Mesenchymal stem cell (in vitro differentiated cells and primary cell): Measurements from ENCODE around the gene TRIM49C. TPM values are rescaled to one million over a fixed set of nuclear protein-coding genes. Genes with fewer than 3 reads are reported as not detected.
"Not testable (repeated sequence)": the region's sequence is repeated elsewhere in the genome, so short reads cannot be mapped to it uniquely, and the experiment has no call there.

ENCODE experiments used
- DNase-seq: peaks from one replicate; pipeline ENCODE4 v3.0.0-alpha.2; 2013
- H2AFZ ChIP-seq: one replicate; pipeline ENCODE4 v1.6.1; 2013; ENCODE audit warnings: low read depth, mild to moderate bottlenecking, control low read depth, inconsistent platforms, low read length, moderate library complexity
- H2AK5ac ChIP-seq: 2 replicates; pipeline ENCODE4 v1.6.1; 2013; ENCODE audit warnings: low read length, moderate library complexity, mild to moderate bottlenecking, inconsistent platforms; ENCODE audit not compliant: severe bottlenecking
- H2BK120ac ChIP-seq: one replicate; pipeline ENCODE4 v1.6.1; 2013; ENCODE audit warnings: low read depth, mild to moderate bottlenecking, inconsistent platforms, low read length, moderate library complexity
- H2BK12ac ChIP-seq, 2 experiments: one replicate each; pipeline ENCODE4 v1.6.1; 2013; ENCODE audit warnings: inconsistent platforms in 2 of 2, low read length in 2 of 2, mild to moderate bottlenecking in 2 of 2, moderate library complexity in 2 of 2, control low read depth in 1 of 2
- H2BK15ac ChIP-seq: one replicate; pipeline ENCODE4 v1.6.1; 2013; ENCODE audit warnings: mild to moderate bottlenecking, low read depth, inconsistent platforms; ENCODE audit not compliant: poor library complexity, severe bottlenecking
- H2BK5ac ChIP-seq: 2 replicates; pipeline ENCODE4 v1.6.1; 2013; ENCODE audit warnings: low read depth, mild to moderate bottlenecking, low read length, control low read depth, inconsistent platforms; ENCODE audit not compliant: poor library complexity, severe bottlenecking
- H3K14ac ChIP-seq, 2 experiments: one replicate each; pipeline ENCODE4 v1.6.1; 2013; ENCODE audit warnings: inconsistent platforms in 2 of 2, low read length in 2 of 2, control low read depth in 1 of 2, mild to moderate bottlenecking in 1 of 2, moderate library complexity in 1 of 2
- H3K18ac ChIP-seq, 2 experiments: one replicate each; pipeline ENCODE4 v1.6.1; 2013; ENCODE audit warnings: inconsistent platforms in 2 of 2, low read length in 2 of 2, control low read depth in 1 of 2, low read depth in 1 of 2, mild to moderate bottlenecking in 1 of 2
- H3K23ac ChIP-seq, 2 experiments: one replicate each; pipeline ENCODE4 v1.6.1; 2013; ENCODE audit warnings: inconsistent platforms in 2 of 2, low read length in 2 of 2, mild to moderate bottlenecking in 2 of 2, moderate library complexity in 2 of 2, control low read depth in 1 of 2
- H3K27ac ChIP-seq: 2 replicates; pipeline ENCODE4 v1.5.1; 2013; ENCODE audit warnings: mild to moderate bottlenecking, moderate library complexity, low read length, control low read depth, inconsistent platforms; ENCODE audit not compliant: poor library complexity, severe bottlenecking
- H3K27me3 ChIP-seq, 2 experiments: 2 replicates each; pipeline versions ENCODE4 v1.6.1 to v1.7.0; 2013; ENCODE audit warnings: low read length in 2 of 2, mild to moderate bottlenecking in 2 of 2, moderate library complexity in 2 of 2, control low read depth in 1 of 2, inconsistent platforms in 1 of 2; ENCODE audit not compliant: control insufficient read depth in 1 of 2, insufficient read depth in 1 of 2
- H3K36me3 ChIP-seq, 2 experiments: 2 replicates each; pipeline versions ENCODE4 v1.6.1 to v1.7.0; 2013; ENCODE audit warnings: low read length in 2 of 2, control low read depth in 1 of 2, inconsistent platforms in 1 of 2, low read depth in 1 of 2, mild to moderate bottlenecking in 1 of 2; ENCODE audit not compliant: insufficient read depth in 2 of 2, control insufficient read depth in 1 of 2
- H3K4ac ChIP-seq, 2 experiments: one replicate each; pipeline ENCODE4 v1.6.1; 2013; ENCODE audit warnings: inconsistent platforms in 2 of 2, low read length in 2 of 2, mild to moderate bottlenecking in 2 of 2, moderate library complexity in 2 of 2, control low read depth in 1 of 2, low read depth in 1 of 2
- H3K4me1 ChIP-seq: 2 replicates; pipeline ENCODE4 v1.6.1; 2013; ENCODE audit warnings: low read depth, low read length, control low read depth; ENCODE audit not compliant: control insufficient read depth, insufficient read depth
- H3K4me2 ChIP-seq: 2 replicates; pipeline ENCODE4 v1.6.1; 2013; ENCODE audit warnings: low read length, mild to moderate bottlenecking, inconsistent platforms; ENCODE audit not compliant: poor library complexity, severe bottlenecking
- H3K4me3 ChIP-seq, 2 experiments: 2 replicates each; pipeline versions ENCODE4 v1.5.1 to v1.7.0; 2013; ENCODE audit warnings: low read length in 2 of 2, mild to moderate bottlenecking in 2 of 2, control low read depth in 1 of 2, low read depth in 1 of 2; ENCODE audit not compliant: insufficient read depth in 1 of 2
- H3K79me1 ChIP-seq: replicated peaks from 2 replicates; pipeline ENCODE4 v1.6.1; 2013; ENCODE audit warnings: mild to moderate bottlenecking, control low read depth, low read length, inconsistent platforms; ENCODE audit not compliant: poor library complexity, severe bottlenecking
- H3K9ac ChIP-seq: 2 replicates; pipeline ENCODE4 v1.7.0; 2013; ENCODE audit warnings: mild to moderate bottlenecking, low read length, moderate library complexity
- H3K9me3 ChIP-seq: 2 replicates; pipeline ENCODE4 v1.7.0; 2013; ENCODE audit warnings: mild to moderate bottlenecking, low read length; ENCODE audit not compliant: control insufficient read depth
- H4K8ac ChIP-seq: one replicate; pipeline ENCODE4 v1.6.1; 2013; ENCODE audit warnings: inconsistent platforms, mild to moderate bottlenecking, low read length, moderate library complexity
- H4K91ac ChIP-seq: one replicate; pipeline ENCODE4 v1.6.1; 2013; ENCODE audit warnings: mild to moderate bottlenecking, low read length, inconsistent platforms
- WGBS: methylation state at CpG from one replicate; pipeline ENCODE4 v1.1.7; 2013; ENCODE audit warnings: mixed read lengths; 5-methylcytosine and 5-hydroxymethylcytosine counted together
- small RNA-seq: library from polyadenylated mRNA; stranded (forward); fragments of <200 nt; extraction: miRNeasy Mini kit (QIAGEN cat#:217004); gene quantifications from one replicate; pipeline ENCODE3, GENCODE V24; 2013; ENCODE audit warnings: low read depth

The TRIM49C gene

GRCh38 chr11:90053545-90053944 is 22.6 kb downstream of the TRIM49C start:
- H2BK12ac ChIP-seq, H3K14ac ChIP-seq, H2BK15ac ChIP-seq, H4K8ac ChIP-seq, H2AK5ac ChIP-seq, H3K9ac ChIP-seq, H2BK5ac ChIP-seq, H3K27ac ChIP-seq, H3K4me3 ChIP-seq, H3K79me1 ChIP-seq, H3K36me3 ChIP-seq, H3K4me2 ChIP-seq, H3K27me3 ChIP-seq, H4K91ac ChIP-seq, H3K4me1 ChIP-seq, H3K9me3 ChIP-seq, DNase-seq, H3K18ac ChIP-seq, H3K23ac ChIP-seq, H3K4ac ChIP-seq, H2BK120ac ChIP-seq, H2AFZ ChIP-seq: not testable (repeated sequence)
- no CpG with 5 or more reads among the region's 28 CpGs for WGBS

DNA sequence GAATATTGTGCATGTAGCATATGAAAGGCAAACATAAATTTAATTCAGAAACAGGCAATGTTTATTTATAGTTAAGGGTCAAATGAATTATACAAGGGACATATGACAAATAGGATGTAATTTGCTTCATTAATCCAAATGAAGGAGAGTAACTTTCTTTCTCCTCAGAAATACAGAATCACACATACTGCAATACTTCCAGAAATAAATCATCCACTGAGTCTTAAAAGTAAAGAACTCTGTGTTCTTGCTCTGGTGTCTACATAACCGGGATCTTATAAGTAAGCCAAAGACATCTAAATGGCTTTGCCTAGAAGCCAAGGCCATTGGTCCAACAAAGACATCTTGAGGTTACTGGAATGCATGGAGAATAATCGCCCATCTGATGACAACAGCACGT is 54.7 kb downstream of the TRIM49C start, which contains the start of gene UBTFL1:
TSS of gene UBTFL1 (plus strand) at position 301 of the 400 bp plus-strand sequence. CDS start at position 301, 0 bp downstream.
- not testable (repeated sequence) for H3K9ac ChIP-seq, H3K4me2 ChIP-seq, H2AK5ac ChIP-seq, H2BK5ac ChIP-seq, H2AFZ ChIP-seq, H2BK12ac ChIP-seq, H3K4me3 ChIP-seq, H3K36me3 ChIP-seq, H3K79me1 ChIP-seq, DNase-seq, H3K4ac ChIP-seq, H3K27me3 ChIP-seq, H3K27ac ChIP-seq, H4K8ac ChIP-seq, H3K9me3 ChIP-seq, H2BK120ac ChIP-seq, H3K23ac ChIP-seq, H2BK15ac ChIP-seq, H3K18ac ChIP-seq, H3K4me1 ChIP-seq, H3K14ac ChIP-seq, H4K91ac ChIP-seq
- no CpG with 5 or more reads among the region's 3 CpGs for WGBS

DNA sequence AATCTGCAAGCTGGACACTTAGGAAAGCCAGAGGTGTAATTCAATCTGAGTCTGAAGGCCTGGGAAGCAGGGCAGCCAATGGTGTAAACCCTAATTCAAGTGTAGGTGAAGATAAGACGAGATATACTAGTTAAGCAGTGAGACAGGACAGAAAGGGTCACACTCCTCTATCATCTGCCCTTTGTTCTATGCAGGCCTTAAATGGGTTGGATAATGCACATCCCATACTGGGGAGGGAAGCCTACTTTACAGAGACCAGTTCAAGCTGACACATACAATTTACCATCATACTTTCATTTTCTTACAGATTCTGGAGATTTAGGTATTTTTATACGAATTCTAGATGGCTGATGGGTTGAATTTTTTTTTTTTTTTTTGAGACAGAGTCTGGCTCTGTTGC is 57.8 kb downstream of the TRIM49C start:
- not testable (repeated sequence) for H3K36me3 ChIP-seq, H2BK15ac ChIP-seq, H4K91ac ChIP-seq, H3K4ac ChIP-seq, H2BK12ac ChIP-seq, H3K9ac ChIP-seq, H3K23ac ChIP-seq, H2BK120ac ChIP-seq, H3K27me3 ChIP-seq, H3K79me1 ChIP-seq, H3K9me3 ChIP-seq, H3K18ac ChIP-seq, H2AK5ac ChIP-seq, DNase-seq, H3K4me2 ChIP-seq, H4K8ac ChIP-seq, H3K4me1 ChIP-seq, H3K27ac ChIP-seq, H2BK5ac ChIP-seq, H3K14ac ChIP-seq, H2AFZ ChIP-seq, H3K4me3 ChIP-seq
- WGBS, result 67% methylated on average over 1 of the region's 2 CpGs

Small RNAs within 50 kb of the gene (small RNA-seq; reads per million reads assigned to genes)
- gene AP000827.1, result not detected
